ENCODE results near the gene TRAPPC12. TPM values are rescaled to one million over a fixed set of nuclear protein-coding genes. Genes with fewer than 3 reads are reported as not detected.

TRAPPC12 gene
- total RNA-seq, 1 donor from 2014 or later = 98.7 TPM

DNA sequence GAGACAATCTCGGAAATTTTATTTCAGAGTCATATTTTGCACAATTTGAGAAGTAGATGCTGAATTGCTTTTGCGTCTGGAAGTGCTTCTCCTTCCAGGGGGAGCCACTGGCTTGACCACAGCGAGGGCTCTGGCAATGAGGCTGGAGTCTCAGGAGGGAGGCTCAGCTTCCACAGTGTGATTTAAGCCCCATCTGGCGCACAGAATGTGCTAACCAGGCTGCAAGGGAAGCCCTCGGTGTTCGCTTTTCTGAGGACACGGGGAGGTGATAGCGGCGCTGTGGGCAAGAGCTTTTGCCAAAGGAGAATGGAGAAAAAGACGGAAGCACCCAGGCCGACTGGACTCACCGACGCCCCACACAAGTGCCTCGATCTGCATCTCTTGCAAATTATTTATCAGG is 87.5 kb downstream of the TRAPPC12 start:
- no peak overlapping the region for H3K4me3 Mint-ChIP-seq
- peaks cover 4% of the 10 kb centered on the region for H3K4me1 Mint-ChIP-seq (ENCODE audit: unreplicated experiment)
- H3K27me3 Mint-ChIP-seq = no peaks in the 10 kb centered on the region
- peaks cover 10% of the 10 kb centered on the region for H3K36me3 Mint-ChIP-seq
- no peak overlapping the region for H3K27ac Mint-ChIP-seq
- H3K9me3 Mint-ChIP-seq = no peaks in the 10 kb centered on the region
- no peak for DNase-seq (ENCODE audit: extremely low spot score, unreplicated experiment)
- TF ChIP-seq, protein P1, sequence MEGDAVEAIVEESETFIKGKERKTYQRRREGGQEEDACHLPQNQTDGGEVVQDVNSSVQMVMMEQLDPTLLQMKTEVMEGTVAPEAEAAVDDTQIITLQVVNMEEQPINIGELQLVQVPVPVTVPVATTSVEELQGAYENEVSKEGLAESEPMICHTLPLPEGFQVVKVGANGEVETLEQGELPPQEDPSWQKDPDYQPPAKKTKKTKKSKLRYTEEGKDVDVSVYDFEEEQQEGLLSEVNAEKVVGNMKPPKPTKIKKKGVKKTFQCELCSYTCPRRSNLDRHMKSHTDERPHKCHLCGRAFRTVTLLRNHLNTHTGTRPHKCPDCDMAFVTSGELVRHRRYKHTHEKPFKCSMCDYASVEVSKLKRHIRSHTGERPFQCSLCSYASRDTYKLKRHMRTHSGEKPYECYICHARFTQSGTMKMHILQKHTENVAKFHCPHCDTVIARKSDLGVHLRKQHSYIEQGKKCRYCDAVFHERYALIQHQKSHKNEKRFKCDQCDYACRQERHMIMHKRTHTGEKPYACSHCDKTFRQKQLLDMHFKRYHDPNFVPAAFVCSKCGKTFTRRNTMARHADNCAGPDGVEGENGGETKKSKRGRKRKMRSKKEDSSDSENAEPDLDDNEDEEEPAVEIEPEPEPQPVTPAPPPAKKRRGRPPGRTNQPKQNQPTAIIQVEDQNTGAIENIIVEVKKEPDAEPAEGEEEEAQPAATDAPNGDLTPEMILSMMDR (conservative IDR thresholded peaks at IDR 0.05) = no peak

DNA sequence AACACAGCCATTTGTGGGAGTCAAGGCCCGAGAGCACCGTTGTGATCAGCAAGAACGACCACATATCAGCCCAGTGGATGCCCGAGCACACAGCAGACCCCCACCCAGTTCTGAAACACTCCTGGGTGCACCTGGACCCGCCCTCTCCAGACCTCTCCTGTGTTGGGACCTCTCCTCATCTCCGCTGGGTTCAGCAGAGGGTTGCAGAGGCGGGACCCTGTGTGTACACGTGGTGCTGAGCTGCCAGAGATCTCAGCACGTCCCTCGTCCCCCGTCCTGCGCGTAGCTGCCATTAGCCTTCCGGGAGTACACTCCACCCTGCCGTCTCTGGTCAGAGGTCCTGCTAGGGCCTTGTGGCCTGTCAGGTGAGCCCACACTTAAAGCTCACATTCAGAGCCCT is 88.2 kb downstream of the TRAPPC12 start:
- Mint-ChIP-seq H3K4me3 (no peak overlapping the region), H3K9me3 (no peaks in the 10 kb centered on the region), H3K27me3 (no peaks in the 10 kb centered on the region), H3K4me1 (ENCODE audit: unreplicated experiment) (no peaks in the 10 kb centered on the region), H3K36me3 (peaks cover 14% of the 10 kb centered on the region), H3K27ac (no peak overlapping the region)
- DNase-seq (ENCODE audit: extremely low spot score, unreplicated experiment) = no peak
- TF ChIP-seq, protein P1 (conservative IDR thresholded peaks at IDR 0.05) = no peak

DNA sequence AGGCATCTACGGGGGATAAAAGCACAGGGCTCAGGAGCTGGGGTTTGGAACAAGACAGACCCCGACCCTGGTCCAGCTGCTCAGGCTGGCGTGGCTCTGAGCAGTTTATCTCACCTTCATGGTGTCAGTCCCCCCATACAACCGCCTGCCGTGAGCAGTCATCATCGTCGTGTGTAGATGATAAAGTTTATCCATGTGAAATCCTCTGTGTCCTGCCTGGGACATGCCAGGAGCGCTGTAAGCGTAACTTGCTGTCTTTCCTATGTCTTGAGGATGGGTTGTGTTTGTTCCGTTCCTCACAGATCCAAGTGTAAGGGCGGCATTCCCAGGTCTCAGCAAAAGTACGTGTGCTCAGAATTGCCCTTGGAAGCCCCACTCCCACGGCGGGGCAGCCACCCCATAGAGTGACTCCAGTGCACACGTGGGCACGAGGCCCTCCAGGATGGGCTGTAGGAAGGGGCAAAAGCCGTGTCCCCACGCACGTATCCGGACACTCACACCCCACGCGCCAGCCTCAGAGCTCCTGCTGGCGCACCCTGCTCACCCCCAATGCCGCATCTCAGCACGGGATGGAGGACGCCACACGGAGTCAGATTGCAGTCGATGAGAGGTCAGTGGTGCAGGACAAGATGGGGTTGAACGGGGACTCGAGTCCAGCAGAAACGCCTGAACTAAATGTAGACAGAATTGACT is 88.9 kb downstream of the TRAPPC12 start:
- H3K27ac Mint-ChIP-seq = no peak overlapping the region
- H3K4me3 Mint-ChIP-seq = no peak overlapping the region
- H3K4me1 Mint-ChIP-seq (ENCODE audit: unreplicated experiment) = no peaks in the 10 kb centered on the region
- no peak for DNase-seq (ENCODE audit: extremely low spot score, unreplicated experiment)
- H3K27me3 Mint-ChIP-seq = no peaks in the 10 kb centered on the region
- H3K36me3 Mint-ChIP-seq = peaks cover 18% of the 10 kb centered on the region
- TF ChIP-seq, protein P1 (conservative IDR thresholded peaks at IDR 0.05) = no peak
- H3K9me3 Mint-ChIP-seq = no peaks in the 10 kb centered on the region

DNA sequence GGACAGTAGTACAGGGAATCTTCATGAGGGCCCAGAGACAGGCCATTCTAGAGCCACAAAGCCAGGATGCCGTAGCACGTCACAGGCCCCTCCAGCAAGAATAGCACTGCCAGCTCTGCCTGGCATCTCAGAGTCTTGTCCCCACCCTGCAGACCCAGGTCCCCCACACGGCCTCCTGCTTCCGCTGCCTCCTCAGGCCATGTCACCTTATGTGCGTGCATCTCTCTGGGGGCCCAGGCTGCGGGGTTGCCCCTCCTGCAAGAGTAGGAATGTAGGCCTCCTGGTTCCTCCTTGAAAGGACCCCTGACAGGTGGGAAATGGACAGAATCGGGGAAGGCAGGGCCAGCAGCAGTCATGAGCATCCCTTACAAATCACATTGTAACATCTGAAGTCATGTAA is 90.0 kb downstream of the TRAPPC12 start:
- Mint-ChIP-seq H3K4me1 (ENCODE audit: unreplicated experiment) (no peaks in the 10 kb centered on the region), H3K4me3 (no peak overlapping the region), H3K27ac (no peak overlapping the region), H3K36me3 (peaks cover 18% of the 10 kb centered on the region), H3K9me3 (no peaks in the 10 kb centered on the region), H3K27me3 (no peaks in the 10 kb centered on the region)
- TF ChIP-seq, protein P1 (conservative IDR thresholded peaks at IDR 0.05) = no peak
- no peak for DNase-seq (ENCODE audit: extremely low spot score, unreplicated experiment)

DNA sequence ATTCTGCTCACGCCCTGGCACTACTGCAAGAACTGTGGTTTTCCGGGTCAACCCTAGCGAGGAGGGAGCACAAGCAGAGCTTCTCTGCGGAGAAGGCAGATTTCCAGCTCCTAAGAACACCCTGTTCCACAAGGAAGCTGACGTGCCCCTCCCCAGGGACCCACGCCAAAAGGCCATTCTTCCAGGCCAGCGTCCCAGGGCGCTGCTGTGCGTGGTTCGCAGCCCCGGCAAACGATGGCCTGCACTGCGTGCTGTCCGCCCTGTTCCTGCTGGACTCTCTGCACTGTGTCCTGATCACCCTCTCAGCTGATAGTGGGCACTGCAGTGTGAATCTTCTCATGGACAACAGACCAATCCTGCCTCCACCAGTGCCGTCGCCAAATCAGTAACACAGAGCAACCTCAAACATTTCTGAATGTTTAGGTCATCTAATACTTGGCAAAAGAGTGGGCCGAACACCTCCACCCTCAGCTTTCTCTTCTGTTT is 90.7 kb downstream of the TRAPPC12 start:
- no peaks in the 10 kb centered on the region for H3K4me1 Mint-ChIP-seq (ENCODE audit: unreplicated experiment)
- DNase-seq (ENCODE audit: extremely low spot score, unreplicated experiment) = no peak

More for the DNA sequence above, 90.7 kb downstream of the TRAPPC12 start:
- no peaks in the 10 kb centered on the region for H3K27me3 Mint-ChIP-seq
- H3K9me3 Mint-ChIP-seq = no peaks in the 10 kb centered on the region
- no peak overlapping the region for H3K27ac Mint-ChIP-seq
- TF ChIP-seq, protein P1 (conservative IDR thresholded peaks at IDR 0.05) = no peak
- no peak overlapping the region for H3K4me3 Mint-ChIP-seq
- peaks cover 18% of the 10 kb centered on the region for H3K36me3 Mint-ChIP-seq

All from type B pancreatic cell (in vitro differentiated cells).